ENCODE measurements around the gene RGS10.

GRCh38 chr10:119500821-119501220, 41.7 kb downstream of the RGS10 start:
- no peak for TF ChIP-seq KLF13 (tag; IDR thresholded peaks at IDR 0.05; ENCODE audit: borderline replicate concordance, low read depth)
- no peak for TF ChIP-seq CHD1 (IDR thresholded peaks at IDR 0.05; ENCODE audit: low read length)
- no peak for TF ChIP-seq USF1 (CRISPR knock-in tag; IDR thresholded peaks at IDR 0.05)
